GM19240 (cell line): ENCODE data around the gene RCBTB2.

Experiments
- DNase-seq: peaks from one replicate; pipeline ENCODE4 v3.0.0; 2011; ENCODE audit warnings: low spot score; ENCODE audit not compliant: insufficient read length

Gene RCBTB2

GRCh38 chr13:48531416-48532255, 1.2 kb downstream of the RCBTB2 start:
- DNase-seq: no peak

- DNase-seq: no peak
Measured at GRCh38 chr13:48530833-48531232, 2.0 kb downstream of the RCBTB2 start.

- no peak for DNase-seq
Measured at GRCh38 chr13:48528720-48529119, 4.2 kb downstream of the RCBTB2 start.

GRCh38 chr13:48527955-48528354, 4.9 kb downstream of the RCBTB2 start:
- DNase-seq: no peak

GRCh38 chr13:48526286-48526685, 6.6 kb downstream of the RCBTB2 start:
- DNase-seq: no peak

- DNase-seq: no peak
Measured at GRCh38 chr13:48518083-48518482, 14.8 kb downstream of the RCBTB2 start.

- DNase-seq: no peak
Measured at GRCh38 chr13:48515732-48516131, 17.1 kb downstream of the RCBTB2 start.

GRCh38 chr13:48514793-48515192, 18.1 kb downstream of the RCBTB2 start:
- no peak for DNase-seq

- DNase-seq: no peak
Measured at GRCh38 chr13:48511621-48512230, 21.2 kb downstream of the RCBTB2 start.

GRCh38 chr13:48510698-48511097, 22.2 kb downstream of the RCBTB2 start:
- no peak for DNase-seq

- DNase-seq: no peak
Measured at GRCh38 chr13:48508011-48508410, 24.9 kb downstream of the RCBTB2 start.

- no peak for DNase-seq
Measured at GRCh38 chr13:48507021-48507420, 25.9 kb downstream of the RCBTB2 start.

GRCh38 chr13:48506092-48506701, 26.7 kb downstream of the RCBTB2 start:
- DNase-seq: no peak

GRCh38 chr13:48505597-48506091, 27.2 kb downstream of the RCBTB2 start:
- no peak for DNase-seq

- DNase-seq: no peak
Measured at GRCh38 chr13:48505012-48505411, 27.9 kb downstream of the RCBTB2 start.

- no peak for DNase-seq
Measured at GRCh38 chr13:48504606-48505005, 28.3 kb downstream of the RCBTB2 start.

GRCh38 chr13:48502601-48503319, 30.1 kb downstream of the RCBTB2 start:
- no peak for DNase-seq

- no peak for DNase-seq
Measured at GRCh38 chr13:48501705-48502104, 31.2 kb downstream of the RCBTB2 start.

GRCh38 chr13:48500652-48501197, 32.2 kb downstream of the RCBTB2 start:
- no peak for DNase-seq

GRCh38 chr13:48497669-48498068, 35.2 kb downstream of the RCBTB2 start:
- no peak for DNase-seq
